ENCODE results near the gene WWP2.
A peak's percentile ranks its signal among the peaks of the same experiment; 100 is the strongest.

Gene WWP2

GRCh38 chr16:69859105-69859989 is 97.2 kb downstream of the WWP2 start:
- H3K4me3 ChIP-seq (ENCODE audit: low read length), result no peak overlapping the region
- peak; percentile 55 for DNase-seq (ENCODE audit: low read depth)
- peak; percentile 51 for TF ChIP-seq CTCF (IDR thresholded peaks at IDR 0.05; ENCODE audit: insufficient read depth, low read depth, low read length, missing control alignments)

- no peak for TF ChIP-seq CTCF (IDR thresholded peaks at IDR 0.05; ENCODE audit: insufficient read depth, low read depth, low read length, missing control alignments)
- no peak for DNase-seq (ENCODE audit: low read depth)
- no peak overlapping the region for H3K4me3 ChIP-seq (ENCODE audit: low read length)
These were observed 98.4 kb downstream of the WWP2 start for GRCh38 chr16:69860233-69861231.

- no peak for DNase-seq (ENCODE audit: low read depth)
- TF ChIP-seq CTCF (IDR thresholded peaks at IDR 0.05; ENCODE audit: insufficient read depth, low read depth, low read length, missing control alignments), result no peak
- no peak overlapping the region for H3K4me3 ChIP-seq (ENCODE audit: low read length)
These were observed 99.3 kb downstream of the WWP2 start for GRCh38 chr16:69861292-69862030.

- no peak overlapping the region for H3K4me3 ChIP-seq (ENCODE audit: low read length)
- DNase-seq (ENCODE audit: low read depth), result no peak
- TF ChIP-seq CTCF (IDR thresholded peaks at IDR 0.05; ENCODE audit: insufficient read depth, low read depth, low read length, missing control alignments), result no peak
These were observed 101.5 kb downstream of the WWP2 start for GRCh38 chr16:69863401-69864281.

- no peak overlapping the region for H3K4me3 ChIP-seq (ENCODE audit: low read length)
- DNase-seq (ENCODE audit: low read depth), result no peak
- TF ChIP-seq CTCF (IDR thresholded peaks at IDR 0.05; ENCODE audit: insufficient read depth, low read depth, low read length, missing control alignments), result no peak
These were observed 103.6 kb downstream of the WWP2 start for GRCh38 chr16:69865701-69866100.
